GM12875 (cell line): ENCODE results near the gene OAS2.

Experiments
- H3K4me3 ChIP-seq: one replicate; pipeline ENCODE4 v1.5.1; 2011; ENCODE audit warnings: low read depth, low read length, control low read depth
- TF ChIP-seq, protein P1 (sequence below): IDR thresholded peaks from 2 replicates; pipeline ENCODE4 v1.5.1; 2011; ENCODE audit warnings: low read depth, mild to moderate bottlenecking, control low read depth, inconsistent platforms, low read length, moderate library complexity, borderline replicate concordance; ENCODE audit not compliant: insufficient read depth

The OAS2 gene

GRCh38 chr12:113014565-113014964, 36.2 kb downstream of the OAS2 start:
- H3K4me3 ChIP-seq, result no peak overlapping the region
- TF ChIP-seq, protein P1, sequence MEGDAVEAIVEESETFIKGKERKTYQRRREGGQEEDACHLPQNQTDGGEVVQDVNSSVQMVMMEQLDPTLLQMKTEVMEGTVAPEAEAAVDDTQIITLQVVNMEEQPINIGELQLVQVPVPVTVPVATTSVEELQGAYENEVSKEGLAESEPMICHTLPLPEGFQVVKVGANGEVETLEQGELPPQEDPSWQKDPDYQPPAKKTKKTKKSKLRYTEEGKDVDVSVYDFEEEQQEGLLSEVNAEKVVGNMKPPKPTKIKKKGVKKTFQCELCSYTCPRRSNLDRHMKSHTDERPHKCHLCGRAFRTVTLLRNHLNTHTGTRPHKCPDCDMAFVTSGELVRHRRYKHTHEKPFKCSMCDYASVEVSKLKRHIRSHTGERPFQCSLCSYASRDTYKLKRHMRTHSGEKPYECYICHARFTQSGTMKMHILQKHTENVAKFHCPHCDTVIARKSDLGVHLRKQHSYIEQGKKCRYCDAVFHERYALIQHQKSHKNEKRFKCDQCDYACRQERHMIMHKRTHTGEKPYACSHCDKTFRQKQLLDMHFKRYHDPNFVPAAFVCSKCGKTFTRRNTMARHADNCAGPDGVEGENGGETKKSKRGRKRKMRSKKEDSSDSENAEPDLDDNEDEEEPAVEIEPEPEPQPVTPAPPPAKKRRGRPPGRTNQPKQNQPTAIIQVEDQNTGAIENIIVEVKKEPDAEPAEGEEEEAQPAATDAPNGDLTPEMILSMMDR, result no peak

- H3K4me3 ChIP-seq, result no peak overlapping the region
- TF ChIP-seq, protein P1, result no peak
Measured at GRCh38 chr12:113016796-113017195, 38.5 kb downstream of the OAS2 start.

DNA sequence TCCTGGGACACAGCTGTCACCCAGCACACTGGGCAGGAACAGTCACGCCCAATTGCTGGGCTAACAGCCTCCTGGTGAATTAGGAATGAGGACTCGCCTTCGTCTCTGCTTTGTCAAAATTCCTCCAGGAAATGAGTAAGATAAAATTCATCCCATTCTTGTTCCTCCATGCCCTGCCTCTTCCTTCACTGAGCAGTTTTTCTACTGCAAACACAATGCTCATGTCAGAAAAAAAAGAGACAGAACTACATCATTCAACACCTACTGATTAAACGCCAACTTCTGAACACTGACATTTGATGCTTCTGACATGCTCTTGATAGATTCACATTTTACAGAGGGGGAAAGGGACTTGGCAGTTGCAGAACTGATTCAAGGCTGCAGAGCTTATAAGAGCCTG, 40.7 kb downstream of the OAS2 start:
- TF ChIP-seq, protein P1, result no peak
- no peak overlapping the region for H3K4me3 ChIP-seq

DNA sequence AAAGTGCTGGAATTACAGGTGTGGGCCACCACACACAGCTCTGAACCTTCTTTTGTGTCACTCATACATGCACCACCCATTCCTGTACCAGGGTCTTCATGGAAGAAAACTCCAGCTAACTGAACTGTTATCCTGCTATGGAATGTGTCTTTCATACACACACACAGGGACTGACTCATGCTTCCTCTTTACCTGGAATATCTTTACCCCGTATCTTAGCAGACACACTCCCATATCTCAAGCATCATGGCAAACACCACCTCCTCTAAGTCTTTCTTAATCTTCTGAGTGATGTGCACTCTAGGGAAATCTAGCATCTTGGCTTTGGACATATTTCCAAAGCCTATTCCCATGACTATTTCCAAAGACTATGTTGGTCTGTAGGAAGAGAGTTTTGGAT, 43.2 kb downstream of the OAS2 start:
- TF ChIP-seq, protein P1, result no peak
- H3K4me3 ChIP-seq, result no peak overlapping the region

DNA sequence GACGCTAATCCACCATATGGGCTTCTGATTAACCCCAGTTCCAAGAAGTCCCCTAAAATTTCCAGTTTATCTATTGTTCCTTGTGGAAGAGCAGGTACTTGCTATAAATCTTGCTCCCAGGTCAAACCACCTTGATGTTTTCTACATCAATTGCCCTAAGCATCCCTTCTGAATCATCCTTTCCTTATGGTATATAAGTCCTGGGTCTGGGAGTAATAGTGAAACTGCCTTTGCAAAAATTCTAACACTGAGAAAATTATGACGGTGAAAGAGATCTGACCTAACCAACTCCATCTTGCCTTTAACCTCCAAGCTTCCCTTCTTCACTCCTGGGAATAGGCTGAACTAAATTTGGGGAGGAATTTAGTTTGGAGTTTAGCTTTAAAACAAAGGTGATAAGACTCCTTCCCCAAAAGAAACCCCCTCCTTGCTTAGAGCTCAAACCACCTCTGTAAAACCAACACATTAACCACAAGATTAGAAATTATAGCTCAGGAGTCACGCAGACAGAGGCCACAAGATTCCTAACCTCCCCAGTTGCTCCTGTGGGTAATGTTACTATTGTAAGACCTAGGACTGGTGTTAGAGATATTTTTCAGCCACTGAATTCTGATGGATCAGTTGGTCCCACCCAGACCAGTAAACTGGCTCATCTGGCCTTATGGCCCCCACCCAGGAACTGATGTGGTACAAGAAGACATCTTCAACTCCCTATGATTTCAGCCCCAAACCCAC, 44.4 kb downstream of the OAS2 start:
- TF ChIP-seq, protein P1, result no peak

DNA sequence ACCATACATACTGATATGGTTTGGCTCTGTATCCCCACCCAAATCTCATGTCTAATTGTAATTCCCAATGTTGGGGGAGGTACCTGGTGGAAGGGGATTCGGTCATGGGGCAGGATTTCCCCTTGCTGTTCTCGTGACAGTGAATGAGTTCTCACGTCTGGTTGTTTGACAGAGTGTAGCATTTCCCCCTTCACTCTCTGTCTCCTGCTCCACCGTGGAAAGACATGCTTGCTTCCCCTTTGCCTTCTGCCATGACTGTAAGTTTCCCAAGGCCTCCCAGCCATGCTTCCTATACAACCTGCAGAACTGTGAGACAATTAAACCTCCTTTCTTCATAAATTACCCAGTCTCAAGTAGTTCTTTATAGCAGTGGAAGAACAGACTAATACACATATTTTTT, 49.4 kb downstream of the OAS2 start:
- TF ChIP-seq, protein P1, result no peak

More for the DNA sequence above, 44.4 kb downstream of the OAS2 start:
- no peak overlapping the region for H3K4me3 ChIP-seq

DNA sequence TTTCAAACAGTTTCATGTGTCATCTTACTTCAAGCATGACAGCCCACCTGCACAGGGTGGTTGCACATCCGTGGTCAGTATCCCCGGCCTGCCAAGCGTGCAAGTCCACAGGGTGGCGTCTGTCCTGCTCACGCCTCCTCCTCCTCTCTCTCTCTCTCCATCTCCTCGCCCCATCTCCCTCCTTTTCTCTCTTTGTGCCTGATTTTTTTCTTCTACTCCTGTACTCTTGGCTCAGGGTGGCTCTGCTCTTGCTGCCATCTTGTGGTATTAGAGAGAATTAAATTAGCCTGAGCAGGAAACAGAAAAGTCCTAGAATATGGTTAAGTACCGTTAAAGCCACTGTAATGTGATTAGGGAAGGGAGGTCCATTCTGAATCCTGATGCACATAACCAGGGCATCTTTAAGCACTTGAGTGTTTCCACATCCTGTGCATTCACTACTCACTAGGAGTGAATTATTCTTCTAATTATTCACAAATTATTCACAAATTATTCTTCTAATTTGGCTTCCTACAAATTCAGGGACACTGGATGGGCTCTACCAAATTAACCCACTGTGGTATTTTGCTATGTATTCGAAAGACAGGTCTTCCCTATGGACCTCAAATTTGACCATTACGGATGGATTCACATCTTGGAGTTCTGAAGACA, 52.7 kb downstream of the OAS2 start:
- TF ChIP-seq, protein P1, result peak; percentile 48
- no peak overlapping the region for H3K4me3 ChIP-seq

More for the DNA sequence above, 49.4 kb downstream of the OAS2 start:
- H3K4me3 ChIP-seq, result no peak overlapping the region
